Endothelial cell of umbilical vein (primary cell): Measurements from ENCODE around the gene DSE. TPM values are rescaled to one million over a fixed set of nuclear protein-coding genes. Genes with fewer than 3 reads are reported as not detected.

Experiments
- BruUV-seq: library from RNA; stranded (reverse); fragments of 400-500 nt; replicated peaks from 2 replicates; lab custom pipeline; 2021; lab: Mats Ljungman, UMichigan
- CTCF ChIA-PET: fragments of 300-600, 350-600 bp; sonication (Branson Sonifier 250); formaldehyde crosslinking; loops from one replicate; lab custom pipeline; 2021; ENCODE audit warnings: antibody characterized with exemption, inconsistent platforms; lab: Charles Lee
- POLR2A ChIA-PET: fragments of 300-600, 350-600 bp; sonication (Branson Sonifier 250); formaldehyde crosslinking; loops from one replicate; lab custom pipeline; 2021; ENCODE audit warnings: antibody characterized with exemption, inconsistent platforms; lab: Charles Lee
- DNase-seq: peaks from one replicate; pipeline ENCODE4 v3.0.0-alpha.2; 2011; ENCODE audit warnings: low read depth, low spot score
- FAIRE-seq: peaks from 2 replicates; lab custom pipeline; 2011; peaks lifted over from hg19 to GRCh38; lab: Jason Lieb, UNC
- H2AFZ ChIP-seq: 2 replicates; pipeline ENCODE4 v1.6.0; 2012; ENCODE audit warnings: low read depth, low read length, control low read depth, inconsistent platforms
- H3K27ac ChIP-seq: 2 replicates; pipeline ENCODE4 v1.5.1; 2011; ENCODE audit warnings: low read depth, mild to moderate bottlenecking, control low read depth, low read length, moderate library complexity; ENCODE audit not compliant: insufficient read depth
- H3K27me3 ChIP-seq, 2 experiments: 2 replicates each; pipeline versions ENCODE4 v1.6.0 to v1.6.1; 2011; ENCODE audit warnings: low read length in 2 of 2, mixed read lengths in 1 of 2; ENCODE audit not compliant: control insufficient read depth in 2 of 2, insufficient read depth in 2 of 2
- H3K36me3 ChIP-seq, 2 experiments: 2 replicates in 1 of 2; 3 replicates in 1 of 2; pipeline ENCODE4 v1.5.1; 2011; ENCODE audit warnings: low read length in 2 of 2, mild to moderate bottlenecking in 1 of 2, moderate library complexity in 1 of 2; ENCODE audit not compliant: control insufficient read depth in 2 of 2, insufficient read depth in 2 of 2; ENCODE audit errors: extremely low read depth in 1 of 2
- H3K4me1 ChIP-seq: 3 replicates; pipeline ENCODE4 v1.5.1; 2011; ENCODE audit warnings: mild to moderate bottlenecking, low read length; ENCODE audit not compliant: control insufficient read depth, insufficient read depth; ENCODE audit errors: extremely low read depth
- H3K4me2 ChIP-seq: 2 replicates; pipeline ENCODE4 v1.6.1; 2011; ENCODE audit warnings: low read length, control low read depth, mixed read lengths; ENCODE audit not compliant: insufficient read depth
- H3K4me3 ChIP-seq, 3 experiments: fragments of 200-600 bp in 1 of 3; sonication (generic), shearing (Covaris generic) in 1 of 3; replicated peaks in 1 of 3; 2 replicates each; pipeline ENCODE4 v1.5.1; 2011 to 2016; ENCODE audit warnings: control low read depth in 3 of 3, low read length in 3 of 3, mild to moderate bottlenecking in 2 of 3, inconsistent platforms in 1 of 3, low read depth in 1 of 3, moderate library complexity in 1 of 3; ENCODE audit not compliant: insufficient read depth in 1 of 3
- H3K79me2 ChIP-seq: 2 replicates; pipeline ENCODE4 v1.6.0; 2012; ENCODE audit warnings: low read length, inconsistent platforms; ENCODE audit not compliant: control insufficient read depth, insufficient read depth
- H3K9ac ChIP-seq: replicated peaks from 2 replicates; pipeline ENCODE3; 2011; ENCODE audit warnings: low read length, control low read depth; ENCODE audit not compliant: insufficient read depth; ENCODE audit errors: extremely low read depth
- H3K9me1 ChIP-seq: replicated peaks from 3 replicates; pipeline ENCODE4 v1.6.0; 2011; ENCODE audit warnings: mild to moderate bottlenecking, low read length; ENCODE audit not compliant: control insufficient read depth, insufficient read depth; ENCODE audit errors: extremely low read depth
- H3K9me3 ChIP-seq: replicated peaks from 2 replicates; pipeline ENCODE4 v1.5.1; 2012; ENCODE audit warnings: low read length, inconsistent platforms; ENCODE audit not compliant: control insufficient read depth, insufficient read depth
- H4K20me1 ChIP-seq: replicated peaks from 2 replicates; pipeline ENCODE3; 2011; ENCODE audit warnings: mild to moderate bottlenecking, low read length; ENCODE audit not compliant: control insufficient read depth, insufficient read depth; ENCODE audit errors: extremely low read depth
- CTCF ChIP-seq, 2 donors: IDR thresholded peaks; 1 replicate in 1 of 2; 2 replicates in 1 of 2; pipeline ENCODE4 v1.5.1; 2011; ENCODE audit warnings: low read length in 2 of 2, mild to moderate bottlenecking in 2 of 2, moderate library complexity in 2 of 2, control low read depth in 1 of 2, inconsistent platforms in 1 of 2, low read depth in 1 of 2; ENCODE audit not compliant: insufficient read depth in 1 of 2; ENCODE audit errors: extremely low read depth in 1 of 2
- EZH2 ChIP-seq: IDR thresholded peaks from 2 replicates; pipeline ENCODE4 v1.6.1; 2012; ENCODE audit warnings: borderline replicate concordance, low read depth, mild to moderate bottlenecking, moderate library complexity, low read length, inconsistent platforms; ENCODE audit not compliant: severe bottlenecking
- FOS ChIP-seq: IDR thresholded peaks from 2 replicates; pipeline ENCODE4 v1.6.1; 2011; ENCODE audit warnings: mild to moderate bottlenecking, low read length, moderate library complexity, borderline replicate concordance; ENCODE audit not compliant: insufficient read depth
- GATA2 ChIP-seq: IDR thresholded peaks from 2 replicates; pipeline ENCODE4 v1.7.0; 2011; ENCODE audit warnings: low read depth, mild to moderate bottlenecking, moderate library complexity, mixed read lengths, low read length; ENCODE audit not compliant: insufficient read length, insufficient read depth
- JUN ChIP-seq: IDR thresholded peaks from 2 replicates; pipeline ENCODE4 v1.6.1; 2011; ENCODE audit warnings: borderline replicate concordance, low read depth; ENCODE audit not compliant: insufficient read length, insufficient read depth
- MYC ChIP-seq: IDR thresholded peaks from one replicate; pipeline ENCODE4 v1.6.1; 2011; ENCODE audit warnings: mild to moderate bottlenecking, low read depth, low read length
- POLR2A ChIP-seq: IDR thresholded peaks from 2 replicates; pipeline ENCODE4 v1.6.1; 2012; ENCODE audit warnings: low read depth, mild to moderate bottlenecking, control low read depth, low read length
- POLR2AphosphoS5 ChIP-seq: IDR thresholded peaks from 2 replicates; pipeline ENCODE4 v1.6.1; 2012; ENCODE audit warnings: low read depth, mild to moderate bottlenecking, control low read depth, low read length, moderate library complexity; ENCODE audit not compliant: insufficient read depth
- dilution Hi-C: fragments of 300-500 bp; cut with MboI; formaldehyde crosslinking; loops from one replicate; pipeline ENCODE4 v1.15.0; 2019; ENCODE audit warnings: low sequenced_read_pairs; ENCODE audit not compliant: extremely low pct_ligation_motif_present
- intact Hi-C: fragments of 100-400 bp; cut with micrococcal nuclease; formaldehyde crosslinking; loops from one replicate; pipeline ENCODE4 v1.10.0; 2022
- polyA plus RNA-seq, 4 experiments: library from polyadenylated mRNA; depleted of rRNA in 3 of 4; stranded (reverse) in 3 of 4; unstranded in 1 of 4; fragments of >200 nt; gene quantifications; 2 replicates each; pipeline versions ENCODE4 v1.2.1 to v1.2.3, GENCODE V29; 2011 to 2012; ENCODE audit warnings: missing spikeins in 1 of 4
- total RNA-seq: library from RNA; stranded (reverse); gene quantifications from 2 replicates; pipeline ENCODE4 v1.2.3, GENCODE V29; 2021
- TF ChIP-seq, protein P1 (sequence below): IDR thresholded peaks from 2 replicates; pipeline ENCODE4 v1.6.1; 2011; ENCODE audit not compliant: insufficient read depth, insufficient read length

DSE gene
- total and polyA plus RNA-seq, 2 donors (not counting 3 experiments of a cell fraction or from before 2014, with no cell fraction given), result 12.0 to 25.0 TPM

GRCh38 chr6:116395647-116396046 lies 24.9 kb downstream of the DSE start:
- no peaks in the 10 kb centered on the region for H3K79me2 ChIP-seq
- POLR2A ChIA-PET, result no interaction called here
- intact Hi-C loops, result no loop called here
- H3K9me1 ChIP-seq, result no peaks in the 10 kb centered on the region
- H4K20me1 ChIP-seq, result no peaks in the 10 kb centered on the region
- no peaks in the 10 kb centered on the region for H3K27me3 ChIP-seq
- H2AFZ ChIP-seq, result no peak overlapping the region
- TF ChIP-seq FOS, result no peak
- TF ChIP-seq POLR2AphosphoS5, result no peak
- TF ChIP-seq CTCF (IDR thresholded peaks at IDR 0.05; ENCODE audit: extremely low read depth in 1 of 2, insufficient read depth in 1 of 2, low read depth in 1 of 2, low read length in 2 of 2), result no peak
- TF ChIP-seq GATA2, result no peak
- TF ChIP-seq MYC, result no peak
- TF ChIP-seq EZH2, result no peak
- no peak for TF ChIP-seq JUN
- TF ChIP-seq, protein P1, sequence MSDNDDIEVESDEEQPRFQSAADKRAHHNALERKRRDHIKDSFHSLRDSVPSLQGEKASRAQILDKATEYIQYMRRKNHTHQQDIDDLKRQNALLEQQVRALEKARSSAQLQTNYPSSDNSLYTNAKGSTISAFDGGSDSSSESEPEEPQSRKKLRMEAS, result no peak
- TF ChIP-seq POLR2A, result no peak
- H3K9me3 ChIP-seq, result no peaks in the 10 kb centered on the region
- H3K4me2 ChIP-seq, result no peak overlapping the region
- FAIRE-seq (no peak), DNase-seq (no peak)
- H3K9ac ChIP-seq, result no peak overlapping the region
- CTCF ChIA-PET, result interaction anchor here (0.7 to 1.1 kb wide), 2 partner anchors 9 to 127 kb away, joined by 3 to 4 read pairs; no protein-coding TSS in a partner anchor
- dilution Hi-C loops, result no loop called here
- peaks cover 19% of the 10 kb centered on the region for H3K4me1 ChIP-seq
- no peak overlapping the region for H3K4me3 ChIP-seq
- H3K27ac ChIP-seq, result no peak overlapping the region
- BruUV-seq, result no TSS peak
- H3K36me3 ChIP-seq, result no peaks in the 10 kb centered on the region
